ENCODE data around the gene COL4A6. TPM values are rescaled to one million over a fixed set of nuclear protein-coding genes. Genes with fewer than 3 reads are reported as not detected.
"Not testable (repeated sequence)": the region's sequence is repeated elsewhere in the genome, so short reads cannot be mapped to it uniquely, and the experiment has no call there.

COL4A6 gene
- polyA plus RNA-seq (2013, experiment 1 of 2): 17.0 TPM
- polyA plus RNA-seq (2013, experiment 2 of 2): 17.2 TPM

DNA sequence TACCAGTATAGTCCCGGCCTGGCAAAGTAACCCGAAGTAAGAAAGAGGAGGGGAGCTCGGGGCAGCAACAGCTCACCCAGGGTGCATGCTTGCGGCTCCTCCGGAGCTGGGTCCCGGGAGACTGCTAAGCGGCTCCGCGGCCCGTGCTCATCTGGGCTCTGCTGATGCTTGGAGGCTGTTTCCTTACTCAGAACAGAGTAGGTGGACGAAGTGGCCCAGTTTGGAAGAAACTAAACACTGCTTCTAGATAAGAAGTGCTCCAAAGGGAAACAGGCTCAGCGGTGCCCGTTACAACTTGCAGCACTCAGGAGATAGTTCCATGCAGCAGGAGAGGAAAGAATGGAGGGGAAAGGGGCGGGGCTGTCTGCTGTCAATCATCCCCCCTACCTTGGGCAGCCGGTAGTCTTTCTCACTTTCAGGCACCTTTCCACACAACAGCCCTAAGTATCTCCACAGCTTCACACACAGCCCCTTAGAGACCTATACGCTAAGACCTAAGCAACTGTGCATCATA lies at the start of gene COL4A6:
Gene COL4A6, minus strand, starts transcription at position 313 of the 514 bp plus-strand sequence. Its CDS starts 226 bp downstream, at position 87.
- Histone ChIP-seq H2BK120ac (ENCODE audit: low read depth, low read length) (no peak within 1 kb of the TSS), H2AFZ (ENCODE audit: low read depth, low read length) (no peak within 1 kb of the TSS), H3K27me3 (ENCODE audit: control insufficient read depth in 1 of 2, insufficient read depth in 1 of 2, low read length in 2 of 2) (peaks cover 0 to 41% of the 10 kb centered on the region in 2 experiments), H3K9me3 (ENCODE audit: control insufficient read depth, low read length) (no peaks in the 10 kb centered on the region), H2AK5ac (ENCODE audit: low read length, severe bottlenecking) (no peak within 1 kb of the TSS), H2BK5ac (ENCODE audit: low read depth, low read length, poor library complexity, severe bottlenecking) (no peak within 1 kb of the TSS), H3K4ac (ENCODE audit: low read depth in 1 of 2, low read length in 2 of 2) (peak within 1 kb of the TSS in 1 of 2 experiments; percentile 17), H2BK12ac (ENCODE audit: low read length in 2 of 2) (peak within 1 kb of the TSS in 1 of 2 experiments; percentile 34), H3K27ac (ENCODE audit: low read length, poor library complexity, severe bottlenecking) (peak within 1 kb of the TSS; percentile 87), H3K14ac (ENCODE audit: low read length in 2 of 2) (no peak within 1 kb of the TSS), H3K79me1 (replicated peaks; ENCODE audit: low read length, poor library complexity, severe bottlenecking) (no peaks in the 10 kb centered on the region), H3K36me3 (ENCODE audit: control insufficient read depth in 1 of 2, insufficient read depth in 2 of 2, low read depth in 1 of 2, low read length in 2 of 2) (no peaks in the 10 kb centered on the region), H3K4me1 (ENCODE audit: control insufficient read depth, insufficient read depth, low read depth, low read length) (no peaks in the 10 kb centered on the region), H4K91ac (ENCODE audit: low read length) (no peak within 1 kb of the TSS), H2BK15ac (ENCODE audit: low read depth, poor library complexity, severe bottlenecking) (no peak within 1 kb of the TSS), H3K23ac (ENCODE audit: low read length in 2 of 2) (no peak within 1 kb of the TSS), H3K18ac (ENCODE audit: low read depth in 1 of 2, low read length in 2 of 2) (peak within 1 kb of the TSS in 1 of 2 experiments; percentile 60), H3K4me2 (ENCODE audit: low read length, poor library complexity, severe bottlenecking) (peak within 1 kb of the TSS; percentile 80), H3K9ac (ENCODE audit: low read length) (peak within 1 kb of the TSS; percentile 8), H3K4me3 (ENCODE audit: insufficient read depth in 1 of 2, low read depth in 1 of 2, low read length in 2 of 2) (peak within 1 kb of the TSS; percentile 34 to 77), H4K8ac (ENCODE audit: low read length) (no peak within 1 kb of the TSS)
- DNase-seq: peak; percentile 37
- WGBS: 1% methylated on average over 13 of the region's 16 CpGs

DNA sequence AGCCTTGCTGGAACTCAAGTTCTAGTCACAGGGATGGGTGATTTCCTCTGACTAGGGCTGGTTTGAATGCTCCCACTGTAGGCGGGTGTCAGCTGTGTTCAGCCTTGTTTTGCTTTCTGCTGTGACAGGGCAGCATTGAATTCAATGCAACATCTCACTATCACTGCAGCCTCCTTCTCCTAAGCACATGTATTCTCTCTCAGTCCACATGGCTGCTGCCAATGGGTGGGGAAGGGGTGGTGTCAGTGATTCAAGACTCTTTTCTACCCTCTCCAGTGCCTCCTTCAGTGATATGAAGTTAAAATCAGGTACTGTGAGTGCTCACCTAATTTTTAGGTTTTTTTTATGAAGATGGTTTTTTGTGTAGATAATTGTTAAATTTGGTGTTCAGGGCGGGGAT lies 47.7 kb upstream of the COL4A6 start:
- no peak overlapping the region for H3K4me2 ChIP-seq (ENCODE audit: low read length, poor library complexity, severe bottlenecking)
- no peak overlapping the region for H2BK120ac ChIP-seq (ENCODE audit: low read depth, low read length)
- H4K91ac ChIP-seq (ENCODE audit: low read length): no peak overlapping the region
- no peak overlapping the region for H3K4ac ChIP-seq (ENCODE audit: low read depth in 1 of 2, low read length in 2 of 2)
- peaks cover 0 to under 1% of the 10 kb centered on the region in 2 experiments for H3K27me3 ChIP-seq (ENCODE audit: control insufficient read depth in 1 of 2, insufficient read depth in 1 of 2, low read length in 2 of 2)
- H3K18ac ChIP-seq (ENCODE audit: low read depth in 1 of 2, low read length in 2 of 2): no peak overlapping the region
- H2AK5ac ChIP-seq (ENCODE audit: low read length, severe bottlenecking): no peak overlapping the region
- no peak overlapping the region for H2BK12ac ChIP-seq (ENCODE audit: low read length in 2 of 2)
- no peak overlapping the region for H3K14ac ChIP-seq (ENCODE audit: low read length in 2 of 2)
- H3K23ac ChIP-seq (ENCODE audit: low read length in 2 of 2): no peak overlapping the region
- peaks cover 4% of the 10 kb centered on the region for H3K79me1 ChIP-seq (replicated peaks; ENCODE audit: low read length, poor library complexity, severe bottlenecking)
- no peak overlapping the region for H3K4me3 ChIP-seq (ENCODE audit: insufficient read depth in 1 of 2, low read depth in 1 of 2, low read length in 2 of 2)
- H3K36me3 ChIP-seq (ENCODE audit: control insufficient read depth in 1 of 2, insufficient read depth in 2 of 2, low read depth in 1 of 2, low read length in 2 of 2): peaks cover 0 to 3% of the 10 kb centered on the region in 2 experiments
- no peak overlapping the region for H2BK5ac ChIP-seq (ENCODE audit: low read depth, low read length, poor library complexity, severe bottlenecking)
- H3K9ac ChIP-seq (ENCODE audit: low read length): no peak overlapping the region
- H2AFZ ChIP-seq (ENCODE audit: low read depth, low read length): no peak overlapping the region
- H4K8ac ChIP-seq (ENCODE audit: low read length): no peak overlapping the region
- H2BK15ac ChIP-seq (ENCODE audit: low read depth, poor library complexity, severe bottlenecking): no peak overlapping the region
- no peak for DNase-seq
- H3K4me1 ChIP-seq (ENCODE audit: control insufficient read depth, insufficient read depth, low read depth, low read length): no peaks in the 10 kb centered on the region
- no CpG with 5 or more reads among the region's 2 CpGs for WGBS
- peaks cover 17% of the 10 kb centered on the region for H3K9me3 ChIP-seq (ENCODE audit: control insufficient read depth, low read length)
- H3K27ac ChIP-seq (ENCODE audit: low read length, poor library complexity, severe bottlenecking): no peak overlapping the region

DNA sequence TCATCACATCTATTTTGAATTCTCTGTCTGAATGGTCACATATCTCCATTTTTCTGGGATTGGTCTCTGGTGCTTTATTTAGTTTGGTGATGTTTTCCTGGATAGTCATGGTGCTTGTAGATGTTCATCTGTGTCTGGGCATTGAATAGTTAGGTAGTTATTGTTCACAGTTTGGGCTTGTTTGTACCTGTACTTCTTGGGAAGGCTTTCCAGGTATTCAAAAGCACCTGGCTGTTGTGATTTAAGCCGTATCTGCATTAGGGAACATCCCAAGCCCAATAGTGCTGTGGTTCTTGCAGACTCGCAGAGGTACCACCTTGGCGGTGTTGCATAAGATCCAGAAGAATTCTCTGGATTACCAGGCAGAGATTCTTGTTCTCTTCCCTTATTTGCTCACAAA lies 46.0 kb upstream of the COL4A6 start:
- WGBS: 100% methylated on average over 3 of the region's 3 CpGs
- Histone ChIP-seq H2BK12ac (ENCODE audit: low read length in 2 of 2) (no peak overlapping the region), H3K18ac (ENCODE audit: low read depth in 1 of 2, low read length in 2 of 2) (no peak overlapping the region), H3K4me2 (ENCODE audit: low read length, poor library complexity, severe bottlenecking) (no peak overlapping the region), H3K27ac (ENCODE audit: low read length, poor library complexity, severe bottlenecking) (no peak overlapping the region), H2AK5ac (ENCODE audit: low read length, severe bottlenecking) (no peak overlapping the region), H3K4ac (ENCODE audit: low read depth in 1 of 2, low read length in 2 of 2) (no peak overlapping the region), H3K9ac (ENCODE audit: low read length) (no peak overlapping the region), H2AFZ (ENCODE audit: low read depth, low read length) (no peak overlapping the region), H3K27me3 (ENCODE audit: control insufficient read depth in 1 of 2, insufficient read depth in 1 of 2, low read length in 2 of 2) (no peaks in the 10 kb centered on the region), H3K79me1 (replicated peaks; ENCODE audit: low read length, poor library complexity, severe bottlenecking) (peaks cover 4% of the 10 kb centered on the region), H3K36me3 (ENCODE audit: control insufficient read depth in 1 of 2, insufficient read depth in 2 of 2, low read depth in 1 of 2, low read length in 2 of 2) (peaks cover 0 to 3% of the 10 kb centered on the region in 2 experiments), H2BK5ac (ENCODE audit: low read depth, low read length, poor library complexity, severe bottlenecking) (no peak overlapping the region), H3K4me1 (ENCODE audit: control insufficient read depth, insufficient read depth, low read depth, low read length) (no peaks in the 10 kb centered on the region), H4K8ac (ENCODE audit: low read length) (no peak overlapping the region), H2BK120ac (ENCODE audit: low read depth, low read length) (no peak overlapping the region), H4K91ac (ENCODE audit: low read length) (no peak overlapping the region), H3K4me3 (ENCODE audit: insufficient read depth in 1 of 2, low read depth in 1 of 2, low read length in 2 of 2) (no peak overlapping the region), H3K9me3 (ENCODE audit: control insufficient read depth, low read length) (peaks cover 21% of the 10 kb centered on the region), H2BK15ac (ENCODE audit: low read depth, poor library complexity, severe bottlenecking) (no peak overlapping the region), H3K23ac (ENCODE audit: low read length in 2 of 2) (no peak overlapping the region), H3K14ac (ENCODE audit: low read length in 2 of 2) (no peak overlapping the region)
- no peak for DNase-seq

GRCh38 chrX:108481528-108481927 lies 43.3 kb upstream of the COL4A6 start:
- H3K14ac ChIP-seq (ENCODE audit: low read length in 2 of 2); H3K23ac ChIP-seq (ENCODE audit: low read length in 2 of 2); H2BK120ac ChIP-seq (ENCODE audit: low read depth, low read length); H3K27me3 ChIP-seq (ENCODE audit: control insufficient read depth in 1 of 2, insufficient read depth in 1 of 2, low read length in 2 of 2); H3K4me1 ChIP-seq (ENCODE audit: control insufficient read depth, insufficient read depth, low read depth, low read length); H2AK5ac ChIP-seq (ENCODE audit: low read length, severe bottlenecking); H3K4me2 ChIP-seq (ENCODE audit: low read length, poor library complexity, severe bottlenecking); H3K4ac ChIP-seq (ENCODE audit: low read depth in 1 of 2, low read length in 2 of 2); H4K91ac ChIP-seq (ENCODE audit: low read length); H2BK15ac ChIP-seq (ENCODE audit: low read depth, poor library complexity, severe bottlenecking); H3K27ac ChIP-seq (ENCODE audit: low read length, poor library complexity, severe bottlenecking); DNase-seq; H2BK12ac ChIP-seq (ENCODE audit: low read length in 2 of 2); H4K8ac ChIP-seq (ENCODE audit: low read length); H3K36me3 ChIP-seq (ENCODE audit: control insufficient read depth in 1 of 2, insufficient read depth in 2 of 2, low read depth in 1 of 2, low read length in 2 of 2); H2BK5ac ChIP-seq (ENCODE audit: low read depth, low read length, poor library complexity, severe bottlenecking); H3K9ac ChIP-seq (ENCODE audit: low read length); H3K18ac ChIP-seq (ENCODE audit: low read depth in 1 of 2, low read length in 2 of 2); H2AFZ ChIP-seq (ENCODE audit: low read depth, low read length); H3K79me1 ChIP-seq (replicated peaks; ENCODE audit: low read length, poor library complexity, severe bottlenecking); H3K4me3 ChIP-seq (ENCODE audit: insufficient read depth in 1 of 2, low read depth in 1 of 2, low read length in 2 of 2): not testable (repeated sequence)
- 100% methylated on average over 6 of the region's 6 CpGs for WGBS
- peaks cover 21% of the 10 kb centered on the region for H3K9me3 ChIP-seq (ENCODE audit: control insufficient read depth, low read length)
